Heart left ventricle (tissue), 13 donors: ENCODE measurements around the gene ZBTB5.
"Not testable (repeated sequence)": the region's sequence is repeated elsewhere in the genome, so short reads cannot be mapped to it uniquely, and the experiment has no call there.

Source experiments
- CTCF ChIP-seq, 12 donors: fragments of 200-600 bp; sonication (generic) in 4 of 12; IDR thresholded peaks; one replicate each; pipeline versions ENCODE4 v1.5.0 to v1.8.0; 2018 to 2022; ENCODE audit warnings: antibody characterized with exemption in 12 of 12, mild to moderate bottlenecking in 5 of 12
- POLR2A ChIP-seq, 2 donors: fragments of 450-650 bp; IDR thresholded peaks; one replicate each; pipeline ENCODE4 v1.6.1; 2017; ENCODE audit warnings: antibody characterized with exemption in 2 of 2, mild to moderate bottlenecking in 2 of 2, moderate library complexity in 2 of 2
- donor health status: ischemic (EF 13 %, LVEDD 7.1; RV severe dilation, severe dysfunction).
- donor health status: DM: no; HTN: yes; CAD: no.
- donor health status: DM: no; HTN: no; CAD: no.
- donor health status: ischemic (EF 25% LVEDD 6.9; RV normal size, moderate dysfunction).
- donor health status: ischemic (EF 25% LVEDD 5.7; RV mildly dilated, moderate dysfunction).
- donor health status: ischemic (EF 35%, LVEDD 5.7; RV mildly dilated, moderate dysfunction).
- donor health status: nonischemic (EF 11% LVEDD 7.7; RV severe dilation, severe dysfunction).
- donor health status: DM: yes; HTN: yes; CAD: no.
- donor health status: PGD.
- donor health status: ischemic (EF 29% LVEDD 5.4; RV normal size, mild dysfunction).
- donor health status: nonischemic (EF 23%, LVEDD 6.1; RV moderate dilation, normal function).

- TF ChIP-seq CTCF, POLR2A (IDR thresholded peaks at IDR 0.05): not testable (repeated sequence)
These were observed 2.3 kb upstream of the ZBTB5 start for GRCh38 chr9:37467530-37467929.
